Measurements from ENCODE around the gene SIDT1. TPM values are rescaled to one million over a fixed set of nuclear protein-coding genes. Genes with fewer than 3 reads are reported as not detected.

SIDT1 gene
- not detected in 2 replicates for total RNA-seq (2014; rRNA removed; shearing (Covaris generic))
- polyA plus RNA-seq (2014; cell fraction: nucleus; rRNA removed), result not detected in 2 replicates

DNA sequence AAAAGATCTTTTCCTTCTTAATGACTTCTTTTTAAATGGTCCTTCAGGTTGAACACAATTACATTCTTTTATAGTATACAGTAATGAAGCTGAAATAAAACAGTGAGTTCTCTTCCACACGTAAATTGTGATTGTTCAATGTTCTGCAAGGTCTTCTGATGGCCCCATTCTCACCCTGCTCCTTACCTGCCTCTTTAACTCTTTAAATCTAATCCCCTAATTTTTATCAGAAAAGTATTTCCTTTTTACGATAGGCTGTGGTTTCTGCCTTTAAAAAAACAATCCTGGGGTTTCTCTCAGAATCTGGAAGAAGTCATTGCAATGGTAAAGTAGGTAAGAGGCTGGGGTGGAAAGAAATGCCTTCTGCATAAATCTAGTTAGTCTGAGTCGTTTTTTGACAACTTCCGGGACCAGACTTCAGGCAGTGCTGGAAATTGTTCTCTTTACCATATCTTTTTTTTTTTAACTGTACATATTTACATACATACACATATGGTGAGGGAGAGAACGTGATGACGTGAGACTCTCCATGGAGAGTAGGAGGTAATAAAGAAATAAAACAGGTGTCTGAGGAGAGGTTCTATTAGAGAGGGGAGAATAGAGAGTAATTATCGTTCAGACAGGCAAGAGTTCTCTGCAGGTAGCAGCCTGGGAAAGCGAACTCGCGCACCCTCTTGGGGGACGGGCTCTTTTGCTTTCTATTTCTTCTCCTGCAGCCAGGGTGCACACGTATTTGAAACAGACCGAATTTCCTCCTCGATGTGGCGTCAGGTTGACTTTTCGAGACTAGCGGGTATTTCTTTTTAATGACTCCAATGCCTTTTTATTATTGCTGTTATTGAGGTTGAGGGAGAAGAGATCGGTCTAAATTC lies at the start of gene SIDT1:
Gene SIDT1, plus strand, starts transcription at position 730 of the 872 bp plus-strand sequence. CDS start 467 bp downstream, outside the sequence.
- DNase-seq (ENCODE audit: extremely low read depth, low read depth), result no peak

DNA sequence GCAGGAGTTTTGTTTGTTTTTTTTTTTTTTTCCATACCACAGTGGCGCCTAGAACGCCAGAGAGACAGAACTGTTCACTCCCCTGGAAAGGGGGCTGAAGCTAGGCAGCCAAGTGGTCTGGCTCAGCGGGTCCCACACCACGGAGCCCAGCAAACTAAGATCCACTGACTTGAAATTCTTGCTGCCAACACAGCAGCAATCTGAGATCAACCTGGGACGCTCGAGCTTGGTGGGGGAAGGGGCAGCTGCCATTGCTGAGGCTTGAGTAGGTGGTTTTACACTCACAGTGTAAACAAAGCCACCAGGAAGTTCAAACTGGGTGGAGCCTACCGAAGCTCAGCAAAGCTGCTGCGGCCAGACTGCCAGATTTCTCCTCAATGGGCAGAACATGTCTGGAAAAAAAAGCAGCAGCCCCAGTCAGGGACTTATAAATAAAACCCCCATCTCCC lies 47.2 kb upstream of the SIDT1 start:
- DNase-seq (ENCODE audit: extremely low read depth, low read depth), result no peak

DNA sequence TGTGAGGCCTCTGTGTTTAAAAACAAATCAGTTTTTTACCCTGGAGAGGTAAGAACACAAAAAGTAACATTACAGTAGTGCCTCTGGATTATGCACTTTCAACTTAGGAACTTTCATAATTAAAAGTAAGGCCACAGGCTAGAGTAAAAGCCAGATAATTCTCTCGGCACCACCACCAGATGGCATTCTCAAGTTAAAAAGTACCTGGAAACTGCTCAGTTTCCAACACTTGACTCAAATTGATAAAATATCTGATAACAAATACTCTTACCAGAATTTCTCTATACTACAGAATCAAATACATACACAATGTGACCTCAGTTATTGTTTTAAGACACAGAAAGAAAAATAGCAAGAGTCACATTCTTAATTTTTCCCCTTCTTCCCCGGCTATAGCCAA lies 37.3 kb upstream of the SIDT1 start:
- DNase-seq (ENCODE audit: extremely low read depth, low read depth), result peak; percentile 26

DNA sequence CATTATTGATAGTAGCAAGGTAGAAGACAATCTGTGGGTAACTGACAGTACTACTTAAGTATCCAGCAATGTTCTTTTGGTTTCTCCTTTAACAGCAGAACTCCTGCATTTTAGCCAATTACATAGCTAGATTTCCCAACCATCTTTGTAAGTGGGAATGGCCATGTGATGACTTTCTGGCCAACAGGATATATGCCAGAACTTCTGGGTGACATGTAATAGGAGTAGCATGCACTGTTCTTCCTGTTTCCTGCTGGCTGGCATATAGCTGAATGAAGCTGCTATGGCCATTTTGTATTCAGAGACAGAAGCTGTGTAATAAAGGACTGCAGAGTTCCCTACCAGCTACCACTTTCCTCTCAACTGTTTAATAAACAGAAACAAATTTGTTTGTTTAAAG lies 35.4 kb upstream of the SIDT1 start:
- no peak for DNase-seq (ENCODE audit: extremely low read depth, low read depth)

GRCh38 chr3:113498221-113499005 lies 33.9 kb upstream of the SIDT1 start:
- DNase-seq (ENCODE audit: extremely low read depth, low read depth), result no peak

DNA sequence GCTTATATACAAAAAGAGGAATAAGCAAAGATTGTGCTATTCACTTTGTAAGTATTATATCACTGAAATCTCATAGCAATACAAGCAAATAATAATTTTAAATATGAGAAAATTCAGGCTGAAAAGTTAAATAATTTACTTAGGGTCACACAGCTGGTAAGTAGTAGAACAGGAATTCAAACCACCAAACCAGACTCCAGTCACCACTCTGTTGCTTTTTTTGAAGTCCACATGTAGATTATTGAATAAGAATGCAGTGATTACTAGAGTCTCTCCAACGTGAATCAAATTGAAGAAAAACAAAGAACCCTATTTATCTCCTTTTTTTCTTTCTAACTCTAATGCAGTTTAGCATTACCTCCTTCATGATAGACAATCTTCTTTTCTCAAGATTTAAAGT lies 33.3 kb upstream of the SIDT1 start:
- DNase-seq (ENCODE audit: extremely low read depth, low read depth), result no peak

- DNase-seq (ENCODE audit: extremely low read depth, low read depth), result no peak
Measured at GRCh38 chr3:113501597-113501996, 30.8 kb upstream of the SIDT1 start.

- DNase-seq (ENCODE audit: extremely low read depth, low read depth), result no peak
Measured at GRCh38 chr3:113505867-113506266, 26.5 kb upstream of the SIDT1 start.

GRCh38 chr3:113507501-113508067 lies 24.8 kb upstream of the SIDT1 start:
- DNase-seq (ENCODE audit: extremely low read depth, low read depth), result no peak

- no peak for DNase-seq (ENCODE audit: extremely low read depth, low read depth)
Measured at GRCh38 chr3:113508966-113509365, 23.4 kb upstream of the SIDT1 start.

- no peak for DNase-seq (ENCODE audit: extremely low read depth, low read depth)
Measured at GRCh38 chr3:113514265-113514769, 18.0 kb upstream of the SIDT1 start.

- DNase-seq (ENCODE audit: extremely low read depth, low read depth), result no peak
Measured at GRCh38 chr3:113516115-113516505, 16.2 kb upstream of the SIDT1 start.

- no peak for DNase-seq (ENCODE audit: extremely low read depth, low read depth)
Measured at GRCh38 chr3:113521981-113522380, 10.4 kb upstream of the SIDT1 start.

GRCh38 chr3:113523241-113523640 lies 9.1 kb upstream of the SIDT1 start:
- DNase-seq (ENCODE audit: extremely low read depth, low read depth), result no peak

- no peak for DNase-seq (ENCODE audit: extremely low read depth, low read depth)
Measured at GRCh38 chr3:113532698-113533533, 561 bp downstream of the SIDT1 start.

GRCh38 chr3:113533534-113533892 lies 1.2 kb downstream of the SIDT1 start:
- DNase-seq (ENCODE audit: extremely low read depth, low read depth), result no peak

DNA sequence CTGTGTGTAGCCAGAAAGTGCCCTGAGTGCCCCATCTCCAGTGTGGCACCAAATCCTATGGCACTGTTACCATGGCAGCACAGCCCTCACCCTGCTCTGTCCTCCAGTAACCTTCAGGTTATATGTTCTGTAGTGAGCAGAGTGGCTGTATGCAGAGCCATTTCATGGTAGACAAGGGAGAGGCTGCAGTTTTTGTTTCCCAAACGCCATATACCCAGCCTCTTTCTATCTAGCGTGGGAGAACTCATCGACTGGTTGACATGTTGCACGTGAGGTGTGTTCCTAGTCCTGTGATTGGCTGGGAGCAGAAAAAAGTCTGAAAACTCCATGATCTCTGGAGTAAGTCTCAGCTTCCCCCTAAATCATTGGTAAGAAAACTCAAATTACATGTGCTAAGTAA lies 2.0 kb downstream of the SIDT1 start:
- no peak for DNase-seq (ENCODE audit: extremely low read depth, low read depth)

- DNase-seq (ENCODE audit: extremely low read depth, low read depth), result no peak
Measured at GRCh38 chr3:113535898-113536297, 3.5 kb downstream of the SIDT1 start.

GRCh38 chr3:113536627-113537101 lies 4.3 kb downstream of the SIDT1 start:
- DNase-seq (ENCODE audit: extremely low read depth, low read depth), result no peak

GRCh38 chr3:113537155-113537554 lies 4.8 kb downstream of the SIDT1 start:
- no peak for DNase-seq (ENCODE audit: extremely low read depth, low read depth)

All from NCI-H460 (cell line).